Endodermal cell (in vitro differentiated cells): Measurements from ENCODE around the gene PNKD. TPM values are rescaled to one million over a fixed set of nuclear protein-coding genes. Genes with fewer than 3 reads are reported as not detected.

Source experiments
- DNase-seq: peaks from one replicate; pipeline ENCODE4 v3.0.0-alpha.2; 2017
- H3K27ac ChIP-seq: 2 replicates; pipeline ENCODE4 v1.5.1; 2013; ENCODE audit warnings: mild to moderate bottlenecking, low read depth, low read length, moderate library complexity
- H3K27me3 ChIP-seq: 2 replicates; pipeline ENCODE4 v1.6.1; 2013; ENCODE audit warnings: mild to moderate bottlenecking, low read length, moderate library complexity; ENCODE audit not compliant: insufficient read depth, control insufficient read depth, poor library complexity, severe bottlenecking
- H3K36me3 ChIP-seq: 2 replicates; pipeline ENCODE4 v1.7.0; 2013; ENCODE audit warnings: mild to moderate bottlenecking, low read length, moderate library complexity; ENCODE audit not compliant: control insufficient read depth, insufficient read depth
- H3K4me1 ChIP-seq: one replicate; pipeline ENCODE4 v1.7.0; 2013; ENCODE audit warnings: low read length; ENCODE audit not compliant: control insufficient read depth, insufficient read depth
- H3K4me3 ChIP-seq: 2 replicates; pipeline ENCODE4 v1.5.1; 2013; ENCODE audit warnings: mild to moderate bottlenecking, low read length, moderate library complexity
- H3K9ac ChIP-seq: 2 replicates; pipeline ENCODE4 v1.6.1; 2013; ENCODE audit warnings: mild to moderate bottlenecking, low read length, moderate library complexity; ENCODE audit not compliant: poor library complexity, severe bottlenecking; ENCODE audit errors: extremely low read depth
- H3K9me3 ChIP-seq: 2 replicates; pipeline ENCODE4 v1.6.1; 2013; ENCODE audit warnings: mild to moderate bottlenecking, low read length, moderate library complexity; ENCODE audit not compliant: control insufficient read depth
- H3K27ac Mint-ChIP-seq: 2 replicates; pipeline ENCODE4 v1.8.0; 2020; ENCODE audit warnings: mixed read lengths
- H3K27me3 Mint-ChIP-seq: 2 replicates; pipeline ENCODE4 v1.8.0; 2021; ENCODE audit warnings: mild to moderate bottlenecking, mixed read lengths; ENCODE audit not compliant: insufficient read depth
- H3K36me3 Mint-ChIP-seq: 2 replicates; pipeline ENCODE4 v1.8.0; 2020; ENCODE audit warnings: low read depth, mixed read lengths
- H3K4me1 Mint-ChIP-seq: 2 replicates; pipeline ENCODE4 v1.8.0; 2020; ENCODE audit warnings: mixed read lengths
- H3K4me3 Mint-ChIP-seq: 2 replicates; pipeline ENCODE4 v1.8.0; 2020; ENCODE audit warnings: mild to moderate bottlenecking, moderate library complexity, mixed read lengths
- H3K9me3 Mint-ChIP-seq: 2 replicates; pipeline ENCODE4 v1.8.0; 2020; ENCODE audit warnings: mild to moderate bottlenecking, mixed read lengths
- WGBS, 2 experiments: methylation state at CpG; one replicate each; pipeline versions ENCODE4 v1.1.5 to v1.1.7; 2013; ENCODE audit warnings: missing lambda C conversion rate in 2 of 2, mixed read lengths in 1 of 2; ENCODE audit not compliant: insufficient coverage in 1 of 2, insufficient read length in 1 of 2; 5-methylcytosine and 5-hydroxymethylcytosine counted together
- total RNA-seq, 2 donors: library from RNA; stranded (reverse); fragmentation: NEBNext Ultra II Directional in 1 of 2; extraction: Animal tissue kit (Norgen Biotek cat#: 25700) in 1 of 2; gene quantifications; 2 replicates in 1 of 2; 3 replicates in 1 of 2; pipeline ENCODE4 v1.2.1, GENCODE V29; 2021
- TF ChIP-seq, protein P1 (sequence below): fragments of 200-600 bp; sonication (generic); conservative IDR thresholded peaks from 2 replicates; pipeline ENCODE4 v1.5.0; 2021; ENCODE audit warnings: antibody characterized with exemption, mild to moderate bottlenecking

PNKD gene
- total RNA-seq, 2 donors from 2014 or later: 33.9 to 39.6 TPM

DNA sequence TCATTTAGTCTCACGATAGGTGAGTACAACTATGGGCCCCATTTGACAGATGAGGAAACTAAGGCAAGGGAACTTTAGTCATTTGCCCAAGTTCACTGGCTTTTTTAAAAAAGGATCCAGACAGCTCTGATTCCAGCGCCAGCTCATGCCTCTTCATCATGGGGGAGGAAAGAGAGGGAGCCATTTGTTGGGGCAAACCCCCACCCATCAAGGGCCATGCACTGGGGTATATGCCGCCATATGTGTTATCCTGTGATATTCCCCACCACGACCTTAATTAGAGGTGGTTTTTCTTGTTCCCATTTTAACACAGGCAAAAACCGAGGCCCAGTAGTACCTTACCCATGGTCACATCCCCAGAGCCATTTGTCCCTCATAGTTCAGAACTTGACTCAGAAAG, 10.2 kb upstream of the PNKD start:
- Histone ChIP-seq H3K9ac (no peak overlapping the region), H3K36me3 (peaks cover 22% of the 10 kb centered on the region), H3K4me3 (no peak overlapping the region), H3K27ac (no peak overlapping the region), H3K4me1 (no peaks in the 10 kb centered on the region), H3K27me3 (no peaks in the 10 kb centered on the region), H3K9me3 (no peaks in the 10 kb centered on the region)
- Mint-ChIP-seq H3K4me3 (no peak overlapping the region), H3K27me3 (no peaks in the 10 kb centered on the region), H3K4me1 (peaks cover 14% of the 10 kb centered on the region), H3K36me3 (peaks cover 22% of the 10 kb centered on the region), H3K27ac (no peak overlapping the region), H3K9me3 (no peaks in the 10 kb centered on the region)
- WGBS, 2 experiments: 84 to 88% methylated on average over 3 to 5 of the region's 5 CpGs
- TF ChIP-seq, protein P1, sequence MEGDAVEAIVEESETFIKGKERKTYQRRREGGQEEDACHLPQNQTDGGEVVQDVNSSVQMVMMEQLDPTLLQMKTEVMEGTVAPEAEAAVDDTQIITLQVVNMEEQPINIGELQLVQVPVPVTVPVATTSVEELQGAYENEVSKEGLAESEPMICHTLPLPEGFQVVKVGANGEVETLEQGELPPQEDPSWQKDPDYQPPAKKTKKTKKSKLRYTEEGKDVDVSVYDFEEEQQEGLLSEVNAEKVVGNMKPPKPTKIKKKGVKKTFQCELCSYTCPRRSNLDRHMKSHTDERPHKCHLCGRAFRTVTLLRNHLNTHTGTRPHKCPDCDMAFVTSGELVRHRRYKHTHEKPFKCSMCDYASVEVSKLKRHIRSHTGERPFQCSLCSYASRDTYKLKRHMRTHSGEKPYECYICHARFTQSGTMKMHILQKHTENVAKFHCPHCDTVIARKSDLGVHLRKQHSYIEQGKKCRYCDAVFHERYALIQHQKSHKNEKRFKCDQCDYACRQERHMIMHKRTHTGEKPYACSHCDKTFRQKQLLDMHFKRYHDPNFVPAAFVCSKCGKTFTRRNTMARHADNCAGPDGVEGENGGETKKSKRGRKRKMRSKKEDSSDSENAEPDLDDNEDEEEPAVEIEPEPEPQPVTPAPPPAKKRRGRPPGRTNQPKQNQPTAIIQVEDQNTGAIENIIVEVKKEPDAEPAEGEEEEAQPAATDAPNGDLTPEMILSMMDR: no peak
- DNase-seq: no peak

DNA sequence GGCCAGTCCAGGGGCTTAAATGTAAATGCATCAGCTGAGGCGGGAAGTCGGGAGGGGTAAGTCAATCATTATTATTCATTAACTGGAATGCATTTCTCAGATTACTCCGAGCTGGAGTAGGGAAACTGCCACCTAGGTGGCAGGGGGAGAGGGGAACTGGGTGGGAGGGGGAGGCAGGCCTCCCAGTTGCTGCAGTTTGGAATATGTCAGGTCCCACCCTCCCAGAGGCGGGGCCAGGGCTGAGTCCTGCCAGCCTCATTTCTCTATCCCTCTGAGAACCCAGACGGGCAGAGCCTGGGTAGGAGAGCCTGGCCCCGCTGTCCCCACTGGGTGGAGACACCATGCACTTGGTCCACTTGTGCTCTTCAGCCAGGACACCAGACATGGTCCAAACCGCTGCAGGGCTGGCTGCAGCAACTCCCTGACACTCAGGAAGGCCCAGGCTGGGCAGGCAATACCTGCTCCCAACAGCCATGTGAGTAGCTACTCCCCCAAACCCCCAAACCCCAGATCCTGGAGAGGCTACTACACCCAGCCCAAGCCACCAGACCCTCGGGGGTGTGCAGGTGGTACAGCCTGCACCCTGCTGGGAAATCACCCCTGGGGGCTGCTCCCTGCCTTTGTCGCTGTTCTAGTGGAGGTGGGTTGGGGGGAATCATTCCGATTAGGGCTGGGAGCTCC, 9.4 kb upstream of the PNKD start, which contains the start of gene GPBAR1:
Gene GPBAR1, plus strand, starts transcription at position 274 of the 681 bp plus-strand sequence. CDS start 1,710 bp downstream, outside the sequence.
- no peaks in the 10 kb centered on the region for H3K27me3 ChIP-seq
- peak; percentile 88 for DNase-seq
- peaks cover 20% of the 10 kb centered on the region for H3K36me3 ChIP-seq
- no peaks in the 10 kb centered on the region for H3K9me3 Mint-ChIP-seq
- H3K27ac ChIP-seq: peak within 1 kb of the TSS; percentile 22
- peaks cover 14% of the 10 kb centered on the region for H3K4me1 Mint-ChIP-seq
- H3K4me1 ChIP-seq: no peaks in the 10 kb centered on the region
- H3K27me3 Mint-ChIP-seq: no peaks in the 10 kb centered on the region
- no peaks in the 10 kb centered on the region for H3K9me3 ChIP-seq
- H3K4me3 Mint-ChIP-seq: no peak within 1 kb of the TSS
- no peak within 1 kb of the TSS for H3K9ac ChIP-seq
- TF ChIP-seq, protein P1: no peak
- H3K4me3 ChIP-seq: no peak within 1 kb of the TSS
- H3K27ac Mint-ChIP-seq: peak within 1 kb of the TSS; percentile 87
- H3K36me3 Mint-ChIP-seq: peaks cover 20% of the 10 kb centered on the region
- WGBS, 2 experiments: 54 to 64% methylated on average over 7 to 10 of the region's 10 CpGs

DNA sequence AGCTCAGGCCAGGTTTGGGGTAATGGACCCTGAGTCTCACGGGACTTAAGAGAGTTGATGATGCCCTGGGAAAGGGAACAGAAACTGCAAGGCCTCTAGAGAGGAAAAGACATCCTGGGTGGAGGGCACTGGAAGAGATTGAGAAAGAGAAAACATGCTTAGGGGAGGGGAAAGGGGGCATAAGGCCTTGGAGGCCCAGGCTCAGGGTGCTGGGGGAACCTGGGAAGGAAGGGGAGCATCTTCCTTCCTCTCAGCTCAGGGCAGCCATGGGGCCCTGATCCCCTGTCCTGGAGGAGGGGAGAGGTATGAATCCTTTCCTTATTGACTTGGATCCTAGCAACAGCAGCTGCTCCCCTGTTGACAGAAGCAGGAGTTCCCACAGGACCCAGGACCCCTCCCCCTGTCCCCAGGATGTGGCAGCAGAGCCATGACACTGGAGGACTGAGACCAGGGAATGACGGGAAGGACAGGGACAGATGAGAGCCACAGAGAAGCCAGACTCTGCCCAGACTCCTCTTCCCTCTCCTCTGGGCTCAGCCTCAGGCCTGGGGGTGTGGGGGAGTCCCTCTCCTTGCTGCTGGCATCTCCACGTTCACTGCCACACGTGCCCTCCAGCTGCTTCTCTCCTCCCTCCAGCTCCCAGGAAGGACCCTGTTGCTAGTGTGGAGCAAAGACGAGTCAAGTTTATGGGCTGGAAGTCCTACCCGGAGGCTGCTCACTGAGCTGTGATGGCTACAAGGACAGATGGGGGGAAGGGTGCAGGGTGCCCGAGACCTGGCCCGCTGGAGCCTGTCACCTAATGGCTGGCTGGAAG, 8.7 kb upstream of the PNKD start:
- TF ChIP-seq, protein P1: no peak
- H3K27ac Mint-ChIP-seq: peak overlapping the region; percentile 87
- peaks cover 19% of the 10 kb centered on the region for H3K36me3 Mint-ChIP-seq
- H3K4me3 Mint-ChIP-seq: no peak overlapping the region
- no peaks in the 10 kb centered on the region for H3K9me3 ChIP-seq
- no peaks in the 10 kb centered on the region for H3K4me1 ChIP-seq
- H3K27me3 Mint-ChIP-seq: no peaks in the 10 kb centered on the region
- H3K9me3 Mint-ChIP-seq: no peaks in the 10 kb centered on the region
- H3K27ac ChIP-seq: peak overlapping the region; percentile 22
- H3K4me1 Mint-ChIP-seq: peaks cover 14% of the 10 kb centered on the region
- no peaks in the 10 kb centered on the region for H3K27me3 ChIP-seq
- DNase-seq: peak; percentile 61
- 75 to 76% methylated on average over 1 to 8 of the region's 8 CpGs for WGBS, 2 experiments
- H3K36me3 ChIP-seq: peaks cover 24% of the 10 kb centered on the region
- H3K9ac ChIP-seq: no peak overlapping the region
- no peak overlapping the region for H3K4me3 ChIP-seq
